ENCODE measurements around the gene PTMA.
"Not testable (repeated sequence)": the region's sequence is repeated elsewhere in the genome, so short reads cannot be mapped to it uniquely, and the experiment has no call there.

PTMA gene

DNA sequence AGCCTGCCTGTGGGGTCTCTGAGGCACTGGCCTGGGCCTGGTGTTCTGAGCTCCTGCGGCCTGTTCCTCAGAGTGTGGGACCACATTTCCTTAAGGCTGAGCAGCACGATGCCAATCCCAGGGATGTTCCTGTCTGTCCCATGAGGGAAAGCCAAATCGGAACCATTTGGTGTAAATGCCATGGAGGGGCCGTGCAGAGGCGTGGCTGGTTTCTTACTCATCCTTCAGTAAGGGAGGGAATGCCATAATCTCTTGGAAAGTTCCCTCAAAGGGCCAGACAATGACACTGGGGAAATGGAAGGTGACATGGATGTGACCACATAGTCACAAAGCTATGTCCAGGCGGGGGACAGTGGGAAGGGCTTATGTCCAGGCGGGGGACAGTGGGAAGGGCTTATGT is 14.4 kb upstream of the PTMA start:
- DNase-seq (ENCODE audit: low read depth in 2 of 2) = no peak

DNA sequence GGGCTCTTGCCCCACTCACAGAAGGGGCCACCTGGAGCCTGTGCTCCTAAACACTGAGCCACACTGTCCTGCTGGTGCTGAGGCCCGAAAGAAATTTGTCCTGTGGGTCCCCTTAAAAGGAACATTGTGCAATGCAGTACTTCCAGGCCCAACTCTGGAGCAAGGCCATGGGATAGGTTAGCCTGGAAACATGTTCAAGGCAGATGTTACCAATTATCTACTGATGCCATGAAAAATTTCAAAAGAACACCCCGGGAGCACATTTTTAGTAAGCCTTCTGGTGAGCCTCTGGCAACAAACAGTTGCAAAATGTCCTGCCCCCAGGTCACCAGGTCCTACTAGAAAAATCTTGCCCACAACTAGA is 12.3 kb upstream of the PTMA start:
- DNase-seq (ENCODE audit: low read depth in 2 of 2) = no peak

DNA sequence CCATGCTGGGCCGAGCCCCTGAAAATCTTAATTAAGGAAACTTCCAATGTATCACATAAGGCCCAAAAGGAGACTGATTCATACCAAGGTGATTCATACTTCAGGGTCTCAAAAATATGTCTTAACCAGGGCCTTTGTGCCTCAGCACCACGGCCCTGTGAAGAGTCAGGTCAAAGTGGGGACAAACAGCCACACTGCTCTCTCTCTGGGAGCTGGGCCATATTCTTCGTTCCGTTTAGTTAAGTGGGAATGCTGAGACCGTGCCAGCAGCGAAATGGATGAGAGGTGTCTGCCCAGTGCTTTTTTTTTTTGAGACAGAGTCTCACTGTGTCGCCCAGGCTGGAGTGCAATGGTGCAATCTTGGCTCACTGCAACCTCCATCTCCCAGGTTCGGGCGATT is 9.3 kb upstream of the PTMA start:
- no peak for DNase-seq (ENCODE audit: low read depth in 2 of 2)

DNA sequence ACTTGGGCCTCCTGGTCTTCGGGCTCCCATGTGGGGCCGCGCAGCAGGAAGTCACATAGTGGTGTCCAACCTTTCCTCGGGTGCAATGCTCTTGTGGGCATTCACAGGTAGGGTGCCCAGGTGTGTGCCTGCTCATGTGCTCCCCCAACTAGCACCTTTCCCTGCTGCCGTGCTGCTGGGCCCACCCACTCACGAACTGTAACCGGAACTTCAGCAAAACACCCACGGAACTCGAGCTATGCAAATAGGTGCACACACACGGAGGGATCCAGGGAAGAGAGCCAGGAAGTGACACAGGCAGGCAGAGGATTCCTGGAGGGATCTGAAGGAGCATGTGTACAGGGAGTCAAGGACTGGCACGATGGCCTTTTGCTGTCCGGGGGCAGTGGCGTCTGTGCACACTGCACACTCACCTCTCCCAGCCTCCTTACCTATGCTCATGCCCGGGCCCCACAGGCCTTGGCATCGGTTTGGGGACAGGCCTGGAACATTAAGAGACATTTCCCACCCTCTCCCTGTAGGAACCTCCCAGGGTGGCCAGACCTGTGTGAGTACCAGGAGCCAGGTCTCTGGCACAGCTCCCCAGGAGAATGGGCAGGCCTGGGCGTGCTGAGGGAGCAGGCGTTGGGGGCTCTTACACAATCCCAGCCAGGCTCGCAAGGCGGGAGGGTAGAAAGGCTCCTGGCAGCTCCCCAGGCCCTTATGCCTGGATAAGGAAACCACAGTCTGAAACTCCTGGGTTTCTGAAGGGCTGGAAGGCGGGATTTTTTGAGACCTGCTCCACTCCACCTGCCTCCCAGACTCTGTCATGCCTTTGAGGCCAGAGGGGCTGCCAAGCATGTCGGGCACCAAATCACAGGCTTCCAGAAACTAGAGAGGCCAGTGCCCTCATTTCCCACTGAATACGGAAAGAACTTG is 6.6 kb upstream of the PTMA start:
- DNase-seq (ENCODE audit: low read depth in 2 of 2) = no peak

DNA sequence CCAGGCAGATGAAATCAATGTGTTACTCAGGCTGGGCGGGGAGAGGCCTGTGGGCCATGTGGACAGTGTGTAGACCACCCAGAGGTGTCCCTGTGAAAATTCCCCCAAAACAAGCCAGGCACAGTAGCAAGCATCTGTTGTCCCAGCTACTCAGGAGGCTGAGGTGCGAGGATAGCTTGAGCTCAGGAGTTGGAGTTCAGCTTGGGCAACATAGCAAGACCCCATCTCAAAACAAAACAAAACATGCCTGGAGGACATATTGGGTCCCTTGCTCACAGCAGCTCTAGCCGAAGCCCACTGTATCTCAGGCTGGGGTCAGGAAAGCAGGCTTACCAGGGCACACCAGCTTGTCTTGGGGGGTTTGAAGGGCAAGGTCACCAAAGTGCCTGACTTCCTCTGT is 4.3 kb upstream of the PTMA start:
- no peak for DNase-seq (ENCODE audit: low read depth in 2 of 2)

DNA sequence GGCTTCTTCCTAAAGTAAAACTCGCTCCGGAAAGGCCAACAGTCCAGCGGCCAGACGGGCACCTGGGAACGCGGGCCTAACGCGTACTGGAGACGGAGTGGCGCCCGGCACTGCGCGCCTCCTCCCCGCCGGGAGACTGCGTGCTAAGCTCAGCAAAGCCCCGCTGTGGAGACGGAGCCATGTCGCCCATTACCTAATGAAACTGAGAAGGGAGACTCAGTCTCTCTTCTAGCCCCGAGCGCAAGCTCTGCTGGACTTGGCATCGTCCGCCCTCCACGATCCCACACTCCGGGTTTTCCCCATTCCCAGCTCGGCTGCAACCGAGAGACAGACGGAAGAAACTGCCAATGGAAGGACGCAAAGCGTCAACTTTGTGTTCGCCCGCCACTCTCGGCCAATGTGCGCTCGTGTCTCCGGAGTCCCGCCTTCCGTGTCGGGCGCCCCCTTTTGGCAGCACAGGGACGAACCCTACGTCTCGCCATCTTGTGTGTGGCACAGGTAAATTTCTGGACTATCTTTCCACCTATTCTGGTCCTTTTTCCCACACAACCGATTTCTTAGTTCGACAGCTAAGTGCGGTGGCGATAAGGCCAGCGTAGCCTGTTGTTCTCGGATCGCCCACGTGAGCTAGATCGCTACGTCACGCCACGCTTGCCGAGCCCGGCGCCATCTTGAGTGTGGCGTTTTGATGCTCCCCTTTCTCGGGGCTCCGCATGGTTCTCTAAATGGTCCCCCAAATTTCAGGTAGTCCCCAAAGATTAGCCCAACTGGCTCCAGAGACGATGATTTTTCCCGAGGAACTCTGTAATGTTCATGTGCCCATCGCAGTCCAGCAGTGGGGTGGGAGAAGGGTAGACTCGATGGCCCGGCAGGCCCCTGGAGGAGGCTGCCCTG is 1.3 kb upstream of the PTMA start:
- peak; percentile 94 to 95 for DNase-seq (ENCODE audit: low read depth in 2 of 2)

DNA sequence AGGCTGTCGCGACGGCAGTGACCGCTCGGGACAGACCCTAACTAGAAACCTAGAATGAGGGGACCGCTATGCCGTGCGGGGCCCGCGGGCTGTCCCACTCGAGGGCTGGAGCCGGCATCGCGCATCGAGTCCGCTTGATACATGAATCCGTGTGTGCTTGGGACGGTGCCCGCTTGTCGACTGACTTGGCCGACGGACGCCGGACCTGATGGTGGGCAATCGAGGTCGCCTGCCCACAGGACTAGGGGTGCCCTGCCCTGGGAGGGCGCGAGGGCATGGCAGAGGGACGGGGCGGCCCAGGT is 749 bp upstream of the PTMA start:
- DNase-seq (ENCODE audit: low read depth in 2 of 2) = peak in 1 of 2 donors; percentile 34

DNA sequence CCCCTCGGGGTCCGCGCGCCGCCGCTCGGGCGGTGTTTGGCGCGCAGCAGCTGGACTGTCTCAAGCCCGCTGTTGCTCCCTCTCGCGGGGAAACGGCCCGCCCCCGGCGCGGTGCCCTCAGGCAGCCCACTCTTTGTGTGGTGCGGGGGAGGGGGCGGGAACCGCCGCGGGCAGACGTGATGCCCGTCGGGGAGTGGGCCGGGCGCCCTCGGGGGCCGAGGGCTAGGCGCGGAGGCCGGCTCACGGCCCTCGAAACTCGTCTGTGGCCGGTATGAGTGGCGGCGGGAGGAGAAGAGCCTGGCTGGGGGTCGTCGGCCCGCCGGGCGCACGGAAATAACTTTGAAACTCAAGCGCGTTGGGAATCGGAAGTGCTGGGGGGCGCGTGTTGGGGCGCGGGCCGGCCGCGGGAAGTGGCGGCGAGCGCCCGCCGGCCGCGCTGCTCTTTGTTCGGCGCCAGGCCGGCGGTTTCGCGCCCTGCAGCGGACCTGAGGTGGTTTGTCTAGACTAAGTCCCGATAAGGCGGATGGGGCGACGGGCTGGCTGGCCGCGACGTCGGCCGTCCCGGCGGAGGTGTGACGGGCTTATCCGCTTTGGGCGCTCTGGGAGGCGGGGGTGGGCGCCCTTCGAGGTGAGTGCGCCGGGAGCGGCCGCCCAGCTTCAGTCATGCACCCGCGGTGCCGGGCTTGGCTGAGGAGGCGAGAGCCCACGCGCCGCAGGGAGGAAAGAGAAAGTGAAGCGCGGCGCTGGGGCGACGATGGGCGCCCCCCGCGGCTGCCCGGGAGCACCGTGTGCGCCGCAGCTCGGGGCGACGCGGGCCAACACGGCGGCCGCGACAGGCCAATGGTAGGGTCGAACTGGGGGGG is 679 bp downstream of the PTMA start:
- DNase-seq (ENCODE audit: low read depth in 2 of 2) = peak in 1 of 2 donors; percentile 37

DNA sequence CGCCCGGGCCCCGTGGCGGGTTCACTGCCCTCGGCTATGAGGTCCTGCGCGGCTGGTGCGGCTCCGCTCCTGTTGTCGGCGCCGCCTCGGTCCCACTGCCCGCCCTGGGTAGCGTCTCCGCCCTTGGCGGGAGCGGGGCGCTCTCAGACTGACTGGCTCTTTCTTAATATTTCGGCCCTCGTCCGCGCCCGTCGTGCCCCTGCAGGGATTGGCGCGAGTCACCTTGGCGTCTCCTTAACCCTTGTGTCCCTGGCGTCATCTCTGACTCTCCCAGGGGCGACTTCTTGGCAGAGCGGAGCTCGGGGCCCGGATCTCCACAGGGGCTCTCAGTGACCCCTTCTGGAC is 1.3 kb downstream of the PTMA start:
- DNase-seq (ENCODE audit: low read depth in 2 of 2) = peak in 1 of 2 donors; percentile 6

DNA sequence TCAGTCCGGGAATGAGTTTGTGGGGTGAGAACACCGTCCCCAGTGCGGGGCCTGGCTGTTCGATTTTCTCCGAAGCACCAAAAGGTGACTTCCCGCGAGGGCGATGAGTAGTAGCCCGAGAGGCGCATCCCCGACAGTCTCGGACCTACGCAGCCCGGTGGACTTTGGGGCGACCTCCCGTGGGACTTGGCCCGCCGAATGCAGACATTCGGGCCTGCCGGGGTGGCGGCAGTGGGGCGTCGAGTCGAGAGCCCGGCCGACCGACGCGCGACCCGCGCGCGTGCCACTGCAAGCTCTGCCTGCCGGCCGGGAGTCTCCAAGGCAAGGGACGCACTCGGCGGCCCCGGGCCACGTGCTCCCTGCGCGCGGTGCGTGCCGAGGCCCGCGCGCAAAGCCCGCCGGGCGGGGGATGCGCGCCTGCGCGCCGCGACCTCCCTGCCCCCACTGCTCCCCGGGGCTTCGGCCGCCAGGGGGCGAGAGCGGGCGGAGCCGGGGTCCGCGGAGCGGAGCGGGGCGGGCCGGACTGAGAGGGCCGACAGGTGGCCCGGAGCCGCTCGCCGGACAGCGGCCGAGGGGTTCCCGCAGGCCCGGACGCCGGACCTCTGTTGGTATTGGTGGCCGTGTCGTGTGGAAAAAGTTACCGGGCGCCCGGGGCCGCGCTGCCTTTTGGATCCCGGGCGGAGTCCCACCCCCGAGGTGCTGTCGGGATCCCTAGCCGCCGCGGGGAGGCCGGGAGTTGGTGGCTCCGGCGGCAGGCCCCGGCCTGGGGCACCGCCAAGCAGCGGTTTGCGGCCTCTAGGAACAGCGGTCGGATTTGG is 1.9 kb downstream of the PTMA start:
- DNase-seq (ENCODE audit: low read depth in 2 of 2) = peak; percentile 75 to 76

DNA sequence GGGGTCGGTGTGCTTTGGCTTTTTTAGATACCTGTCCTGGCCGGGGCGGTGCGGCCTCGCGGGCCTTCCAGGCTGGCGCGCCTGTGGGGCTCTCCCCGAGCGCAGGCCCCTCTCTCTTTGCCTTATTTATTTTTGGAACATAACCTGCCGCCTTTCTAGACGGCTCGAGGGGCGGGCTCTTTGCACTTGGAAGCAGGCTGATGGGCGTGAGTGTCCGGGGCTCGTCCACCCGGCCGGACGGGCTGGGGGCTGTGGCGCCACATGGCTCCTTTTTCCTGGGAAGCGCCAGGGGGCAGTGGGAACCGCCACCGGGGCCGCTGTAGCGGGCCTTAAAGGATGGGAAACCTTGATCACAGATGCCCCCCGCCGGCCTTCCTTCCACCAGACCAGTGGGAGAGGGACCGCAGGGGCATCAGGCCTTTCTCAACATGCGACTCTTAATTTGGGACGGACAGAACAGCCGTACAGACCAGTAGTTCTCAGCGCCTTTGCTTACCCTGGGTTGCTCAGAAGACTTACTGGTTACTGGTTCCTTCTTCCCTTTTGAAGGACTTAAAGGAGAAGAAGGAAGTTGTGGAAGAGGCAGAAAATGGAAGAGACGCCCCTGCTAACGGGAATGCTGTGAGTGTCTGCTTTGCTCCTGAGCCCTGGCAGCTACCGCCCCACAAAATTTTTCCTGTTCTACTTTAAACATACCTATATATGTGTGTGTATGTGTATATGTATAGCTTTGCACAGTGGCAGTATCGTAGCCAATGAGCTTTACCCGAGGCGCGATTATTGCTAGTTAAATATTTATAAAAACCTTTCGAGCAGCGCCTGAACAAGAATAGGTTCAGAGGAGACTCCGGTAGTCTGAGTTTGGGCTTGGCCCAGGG is 2.7 kb downstream of the PTMA start:
- no peak for DNase-seq (ENCODE audit: low read depth in 2 of 2)

DNA sequence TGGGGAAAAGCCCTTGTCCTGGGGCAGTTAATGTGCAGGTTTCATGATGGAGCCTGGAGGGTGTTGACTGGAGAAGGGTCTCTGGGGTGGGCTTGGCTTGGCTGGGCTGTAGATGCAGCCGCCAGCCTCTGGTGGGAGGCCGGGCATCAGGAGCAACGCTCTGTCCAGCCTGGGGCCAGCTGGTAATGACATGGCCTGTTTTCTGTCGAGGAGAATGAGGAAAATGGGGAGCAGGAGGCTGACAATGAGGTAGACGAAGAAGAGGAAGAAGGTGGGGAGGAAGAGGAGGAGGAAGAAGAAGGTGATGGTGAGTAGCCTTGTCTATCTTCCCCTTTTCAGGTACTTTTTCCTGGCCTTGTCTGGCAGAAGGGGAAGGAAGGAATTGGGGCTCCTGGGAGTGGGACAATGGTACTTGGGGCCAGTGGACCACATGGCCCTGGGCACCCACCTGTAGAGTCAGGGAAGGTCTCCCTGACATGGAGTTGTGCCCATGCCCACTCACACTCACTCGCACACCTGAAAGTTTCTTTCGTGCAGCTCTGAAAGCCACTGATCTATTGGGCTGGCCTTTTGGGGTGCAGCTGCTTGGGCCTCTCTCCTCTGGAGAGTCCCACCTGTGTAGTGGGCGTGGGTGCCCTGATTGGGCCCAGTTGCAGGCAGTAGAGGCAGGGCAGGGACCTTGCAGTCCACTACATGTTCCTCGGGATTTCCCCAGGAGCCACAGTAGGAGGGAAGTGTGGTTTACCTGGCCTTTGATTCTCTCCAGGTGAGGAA is 3.5 kb downstream of the PTMA start:
- peak in 1 of 2 donors; percentile 11 for DNase-seq (ENCODE audit: low read depth in 2 of 2)

DNA sequence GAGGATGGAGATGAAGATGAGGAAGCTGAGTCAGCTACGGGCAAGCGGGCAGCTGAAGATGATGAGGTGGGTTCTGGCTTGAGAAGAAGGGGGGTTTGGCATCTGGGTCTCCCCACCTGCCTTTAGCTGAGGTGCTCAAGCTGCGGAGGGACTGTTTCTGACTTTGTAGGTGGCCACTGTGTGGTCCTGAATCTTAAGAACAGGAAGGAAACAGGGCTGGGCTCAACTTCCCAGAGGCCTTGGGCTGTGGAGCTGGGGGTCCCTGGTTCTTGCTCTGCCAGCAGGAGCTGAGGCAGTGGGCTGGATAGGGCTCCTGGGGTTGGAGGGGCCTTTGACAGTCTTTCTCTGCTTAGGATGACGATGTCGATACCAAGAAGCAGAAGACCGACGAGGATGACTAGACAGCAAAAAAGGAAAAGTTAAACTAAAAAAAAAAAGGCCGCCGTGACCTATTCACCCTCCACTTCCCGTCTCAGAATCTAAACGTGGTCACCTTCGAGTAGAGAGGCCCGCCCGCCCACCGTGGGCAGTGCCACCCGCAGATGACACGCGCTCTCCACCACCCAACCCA is 4.2 kb downstream of the PTMA start:
- DNase-seq (ENCODE audit: low read depth in 2 of 2) = peak; percentile 18 to 49

DNA sequence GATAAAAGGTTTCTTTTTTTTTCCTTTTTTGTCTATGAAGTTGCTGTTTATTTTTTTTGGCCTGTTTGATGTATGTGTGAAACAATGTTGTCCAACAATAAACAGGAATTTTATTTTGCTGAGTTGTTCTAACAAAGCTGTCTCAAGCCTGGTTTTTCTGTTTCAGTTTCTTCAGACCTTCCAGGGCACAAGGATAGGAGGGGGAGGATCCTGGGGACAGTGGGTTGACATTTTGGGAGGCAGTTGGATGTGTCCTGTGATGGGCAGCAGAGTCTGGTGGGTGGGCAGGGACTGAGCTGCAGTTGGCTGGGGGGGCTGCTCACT is 5.0 kb downstream of the PTMA start:
- DNase-seq (ENCODE audit: low read depth in 2 of 2) = not testable (repeated sequence)

DNA sequence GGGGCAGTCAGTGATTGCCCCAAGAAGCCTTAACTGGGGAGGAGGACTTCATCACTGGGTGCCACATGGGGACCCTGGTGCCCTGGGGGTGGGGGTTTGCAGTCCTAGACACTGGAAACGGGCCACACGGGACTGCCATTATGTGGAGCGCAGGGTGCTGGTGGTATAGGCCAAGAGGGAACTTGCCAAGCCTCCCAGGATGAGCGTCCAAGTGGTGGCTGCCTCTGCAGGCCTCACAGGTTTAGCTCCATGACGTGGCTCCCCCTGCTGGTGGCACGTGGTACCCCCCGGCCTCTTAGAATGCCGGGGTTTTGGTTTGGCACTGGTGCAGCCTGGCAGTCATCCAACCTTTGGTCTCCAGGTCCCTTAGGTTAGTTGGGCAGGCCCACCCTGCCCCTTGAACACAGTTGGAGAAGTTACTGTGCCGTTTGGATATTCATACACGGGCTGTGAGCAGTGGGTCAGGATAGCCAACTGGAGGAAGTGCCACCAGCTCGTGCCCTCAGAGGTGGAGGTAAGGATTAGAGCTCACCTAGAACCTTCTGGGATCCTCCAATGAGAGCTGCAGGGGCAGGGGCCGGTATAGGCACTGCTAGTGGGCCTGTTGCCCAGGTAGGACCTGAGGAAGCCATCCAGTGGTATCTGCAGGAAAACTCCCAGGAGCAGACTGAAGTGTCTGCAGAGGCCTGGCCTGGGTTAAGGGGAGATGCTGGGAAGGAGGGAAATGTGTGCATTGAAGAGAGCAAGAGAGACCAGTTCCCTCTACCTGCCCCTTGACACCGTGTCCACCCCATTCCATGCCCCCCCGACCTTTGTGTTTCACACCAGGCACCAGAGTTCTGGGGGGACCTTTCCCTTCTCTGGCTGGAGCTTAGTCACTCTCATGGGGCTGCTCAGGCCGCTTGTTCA is 5.7 kb downstream of the PTMA start:
- DNase-seq (ENCODE audit: low read depth in 2 of 2) = peak; percentile 73 to 81

DNA sequence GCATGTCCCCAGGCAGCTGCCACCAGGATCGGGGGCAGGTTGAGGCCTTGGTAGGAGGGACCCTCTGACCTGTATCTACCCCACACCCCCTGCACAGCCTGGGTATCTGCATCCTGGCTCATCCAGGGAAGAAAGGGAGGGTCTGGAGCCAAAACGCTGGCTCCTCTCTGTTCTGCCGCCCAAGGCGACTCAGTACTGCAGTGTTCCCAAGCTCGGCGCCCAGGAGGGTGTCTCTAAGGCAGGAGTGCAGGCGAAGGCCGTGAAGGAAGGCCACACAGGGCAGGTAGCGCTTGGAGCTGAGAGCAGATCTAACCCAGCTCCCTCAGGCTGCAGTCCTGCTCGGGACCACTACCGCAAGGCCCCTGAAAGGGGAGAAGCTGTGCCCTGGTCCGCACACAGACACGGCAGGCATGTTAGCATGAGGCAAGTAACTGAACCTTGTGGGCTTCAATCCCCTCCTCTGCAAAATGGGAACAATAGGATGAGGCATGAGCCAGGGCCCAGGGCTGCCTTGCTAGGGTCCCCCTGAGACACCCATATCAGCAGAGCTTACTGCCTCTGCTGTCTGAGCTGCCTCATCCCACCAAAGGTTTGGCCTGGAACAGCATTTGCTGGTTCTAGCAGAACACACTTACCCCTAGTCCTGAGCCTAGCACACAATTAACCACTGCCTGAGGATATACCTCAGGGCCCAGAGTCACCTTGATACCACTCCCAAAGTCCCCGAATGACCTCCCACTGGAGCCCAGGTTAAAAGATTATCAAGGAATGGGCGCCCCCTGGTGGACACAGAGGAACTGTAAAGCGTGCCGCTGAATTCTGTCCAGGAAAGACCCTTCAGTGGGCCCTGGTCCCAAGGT is 6.5 kb downstream of the PTMA start:
- peak; percentile 56 to 65 for DNase-seq (ENCODE audit: low read depth in 2 of 2)

DNA sequence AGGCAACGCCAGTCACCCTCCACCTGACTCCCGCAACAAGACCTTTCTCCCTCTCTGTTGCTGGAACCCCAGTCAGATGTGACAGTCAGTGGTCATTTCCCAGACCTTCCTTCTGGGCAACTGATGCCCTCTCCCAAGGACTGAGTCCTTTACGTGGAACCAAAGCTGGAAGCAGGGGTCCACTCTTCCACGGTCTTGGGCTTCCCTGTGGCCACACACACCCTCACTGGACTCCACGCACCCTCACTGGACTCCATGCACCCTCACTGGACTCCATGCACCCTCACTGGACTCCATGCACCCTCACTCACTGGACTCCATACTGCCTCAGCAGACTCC is 7.1 kb downstream of the PTMA start:
- no peak for DNase-seq (ENCODE audit: low read depth in 2 of 2)
